H1 (cell line): Measurements from ENCODE around the gene MARK1. TPM values are rescaled to one million over a fixed set of nuclear protein-coding genes. Genes with fewer than 3 reads are reported as not detected.

Source experiments
- CTCF ChIA-PET: fragments of 300-600 bp; sonication (Branson Sonifier 250); formaldehyde crosslinking; loops from one replicate; lab custom pipeline; 2021; ENCODE audit not compliant: partially characterized antibody; lab: Charles Lee
- POLR2A ChIA-PET: fragments of 300-600 bp; sonication (Branson Sonifier 250); formaldehyde crosslinking; loops from one replicate; lab custom pipeline; 2021; ENCODE audit warnings: inconsistent platforms; ENCODE audit not compliant: partially characterized antibody; lab: Charles Lee
- DNase-seq, 2 experiments: peaks; one replicate each; pipeline versions ENCODE4 v3.0.0 to v3.0.0-alpha.2; 2010 to 2022; ENCODE audit warnings: low spot score in 2 of 2, low read depth in 1 of 2, mixed read lengths in 1 of 2
- FAIRE-seq: peaks from 2 replicates; lab custom pipeline; 2011; peaks lifted over from hg19 to GRCh38; lab: Jason Lieb, UNC
- H2AFZ ChIP-seq: 2 replicates; pipeline ENCODE4 v1.8.1; 2012; ENCODE audit warnings: low read length, inconsistent platforms
- H2AK5ac ChIP-seq: 2 replicates; pipeline ENCODE4 v1.6.1; 2013; ENCODE audit warnings: low read depth, low read length
- H2BK120ac ChIP-seq: replicated peaks from 2 replicates; pipeline ENCODE3; 2013; ENCODE audit warnings: low read depth, low read length, inconsistent platforms
- H2BK12ac ChIP-seq: 2 replicates; pipeline ENCODE4 v1.6.1; 2013; ENCODE audit warnings: low read depth, low read length
- H2BK15ac ChIP-seq: 2 replicates; pipeline ENCODE4 v1.6.1; 2013; ENCODE audit warnings: low read length
- H2BK20ac ChIP-seq: 2 replicates; pipeline ENCODE4 v1.6.1; 2013; ENCODE audit warnings: low read length
- H2BK5ac ChIP-seq: 2 replicates; pipeline ENCODE4 v1.6.1; 2013; ENCODE audit warnings: low read depth, low read length
- H3K14ac ChIP-seq: 2 replicates; pipeline ENCODE4 v1.6.1; 2013; ENCODE audit warnings: inconsistent platforms; ENCODE audit not compliant: insufficient read length
- H3K18ac ChIP-seq: 2 replicates; pipeline ENCODE4 v1.6.1; 2013; ENCODE audit warnings: low read length; ENCODE audit errors: extremely low read depth
- H3K23ac ChIP-seq: 2 replicates; pipeline ENCODE4 v1.6.1; 2013; ENCODE audit warnings: inconsistent platforms; ENCODE audit not compliant: insufficient read length
- H3K23me2 ChIP-seq: 2 replicates; pipeline ENCODE4 v1.6.1; 2013; ENCODE audit warnings: low read depth, low read length
- H3K27ac ChIP-seq: 2 replicates; pipeline ENCODE4 v1.6.1; 2011; ENCODE audit warnings: low read depth, low read length, inconsistent platforms
- H3K27me3 ChIP-seq, 4 experiments: replicated peaks in 1 of 4; 1 replicate in 1 of 4; 2 replicates in 3 of 4; pipeline versions ENCODE4 v1.6.1 to v1.8.1; 2011 to 2013; ENCODE audit warnings: low read length in 3 of 4, mild to moderate bottlenecking in 3 of 4, inconsistent platforms in 2 of 4, mixed read lengths in 2 of 4, moderate library complexity in 1 of 4; ENCODE audit not compliant: control insufficient read depth in 3 of 4, insufficient read depth in 3 of 4; ENCODE audit errors: extremely low read depth in 1 of 4
- H3K36me3 ChIP-seq, 4 experiments: 2 replicates each; pipeline versions ENCODE4 v1.6.1 to v1.8.1; 2011 to 2013; ENCODE audit warnings: mild to moderate bottlenecking in 4 of 4, low read length in 3 of 4, moderate library complexity in 2 of 4, control low read depth in 1 of 4, inconsistent platforms in 1 of 4; ENCODE audit not compliant: insufficient read depth in 4 of 4, control insufficient read depth in 2 of 4
- H3K4ac ChIP-seq: replicated peaks from 2 replicates; pipeline ENCODE3; 2013; ENCODE audit warnings: low read length, low read depth, mixed read lengths, inconsistent platforms; ENCODE audit not compliant: insufficient read length
- H3K4me1 ChIP-seq, 4 experiments: replicated peaks in 1 of 4; 1 replicate in 1 of 4; 2 replicates in 3 of 4; pipeline versions ENCODE4 v1.6.1 to v1.8.1; 2011 to 2013; ENCODE audit warnings: low read length in 3 of 4, inconsistent platforms in 2 of 4, mixed read lengths in 1 of 4; ENCODE audit not compliant: insufficient read depth in 4 of 4, control insufficient read depth in 3 of 4
- H3K4me2 ChIP-seq, 2 experiments: 2 replicates each; pipeline versions ENCODE4 v1.6.1 to v1.8.1; 2011 to 2013; ENCODE audit warnings: low read depth in 2 of 2, low read length in 2 of 2, control low read depth in 1 of 2, inconsistent platforms in 1 of 2, mild to moderate bottlenecking in 1 of 2; ENCODE audit not compliant: insufficient read depth in 1 of 2
- H3K4me3 ChIP-seq, 4 experiments: fragments of 200-600, 300-600 bp in 1 of 4; sonication (generic), shearing (Covaris generic), sonication (Bioruptor Twin) in 1 of 4; 2 replicates each; pipeline versions ENCODE4 v1.5.1 to v1.8.1; 2011 to 2016; ENCODE audit warnings: low read length in 4 of 4, low read depth in 3 of 4, control low read depth in 2 of 4, inconsistent platforms in 2 of 4, mild to moderate bottlenecking in 2 of 4, mixed read lengths in 1 of 4, moderate library complexity in 1 of 4; ENCODE audit not compliant: insufficient read depth in 2 of 4; ENCODE audit errors: extremely low read depth in 1 of 4
- H3K56ac ChIP-seq: replicated peaks from 2 replicates; pipeline ENCODE3; 2013; ENCODE audit warnings: low read depth, mild to moderate bottlenecking, mixed read lengths, low read length, inconsistent platforms; ENCODE audit not compliant: insufficient read length
- H3K79me1 ChIP-seq: 2 replicates; pipeline ENCODE4 v1.6.1; 2013; ENCODE audit warnings: low read depth, low read length, control low read depth
- H3K79me2 ChIP-seq, 2 experiments: 2 replicates each; pipeline versions ENCODE4 v1.6.1 to v1.8.1; 2012 to 2013; ENCODE audit warnings: low read length in 2 of 2, mild to moderate bottlenecking in 2 of 2, inconsistent platforms in 1 of 2; ENCODE audit not compliant: insufficient read depth in 2 of 2, control insufficient read depth in 1 of 2
- H3K9ac ChIP-seq, 4 experiments: replicated peaks in 1 of 4; 1 replicate in 1 of 4; 2 replicates in 3 of 4; pipeline versions ENCODE4 v1.6.1 to v1.8.1; 2011 to 2013; ENCODE audit warnings: low read depth in 3 of 4, low read length in 3 of 4, control low read depth in 2 of 4, mild to moderate bottlenecking in 2 of 4, moderate library complexity in 2 of 4, inconsistent platforms in 1 of 4; ENCODE audit errors: extremely low read depth in 1 of 4
- H3K9me3 ChIP-seq, 2 experiments: 2 replicates each; pipeline versions ENCODE4 v1.6.1 to v1.8.1; 2012 to 2013; ENCODE audit warnings: mild to moderate bottlenecking in 2 of 2, moderate library complexity in 2 of 2, control low read depth in 1 of 2, inconsistent platforms in 1 of 2, low read depth in 1 of 2, low read length in 1 of 2, mixed read lengths in 1 of 2; ENCODE audit not compliant: insufficient read depth in 2 of 2
- H4K20me1 ChIP-seq, 2 experiments: replicated peaks in 1 of 2; 2 replicates each; pipeline versions ENCODE3 to v1.8.1; 2011 to 2013; ENCODE audit warnings: inconsistent platforms in 2 of 2, low read length in 2 of 2, mild to moderate bottlenecking in 1 of 2; ENCODE audit not compliant: insufficient read depth in 2 of 2, control insufficient read depth in 1 of 2
- H4K5ac ChIP-seq: 2 replicates; pipeline ENCODE4 v1.6.1; 2013; ENCODE audit warnings: low read length, low read depth, mixed read lengths, inconsistent platforms; ENCODE audit not compliant: insufficient read length
- H4K8ac ChIP-seq: 2 replicates; pipeline ENCODE4 v1.8.0; 2013; ENCODE audit warnings: mild to moderate bottlenecking, moderate library complexity, low read length, inconsistent platforms; ENCODE audit not compliant: insufficient read depth; ENCODE audit errors: extremely low read depth
- H4K91ac ChIP-seq: replicated peaks from 2 replicates; pipeline ENCODE3; 2013; ENCODE audit warnings: low read length, mixed read lengths, inconsistent platforms; ENCODE audit not compliant: insufficient read length
- E2F6 ChIP-seq: IDR thresholded peaks from 2 replicates; pipeline ENCODE4 v1.6.1; 2012; ENCODE audit warnings: inconsistent platforms
- EGR1 ChIP-seq: IDR thresholded peaks from 2 replicates; pipeline ENCODE4 v1.6.1; 2011; ENCODE audit warnings: low read depth, low read length, borderline replicate concordance
- GTF2F1 ChIP-seq: IDR thresholded peaks from 2 replicates; pipeline ENCODE4 v1.6.1; 2012; ENCODE audit warnings: low read depth, low read length, improper control_type of control experiment, borderline replicate concordance
- POLR2AphosphoS5 ChIP-seq: IDR thresholded peaks from 2 replicates; pipeline ENCODE4 v1.6.1; 2011; ENCODE audit warnings: low read depth, low read length
- RAD21 ChIP-seq, 2 experiments: IDR thresholded peaks in 1 of 2; conservative IDR thresholded peaks in 1 of 2; 2 replicates each; pipeline ENCODE4 v1.6.1; 2011; ENCODE audit warnings: low read depth in 2 of 2, low read length in 2 of 2, improper control_type of control experiment in 1 of 2, inconsistent platforms in 1 of 2, mild to moderate bottlenecking in 1 of 2, moderate library complexity in 1 of 2
- RNF2 ChIP-seq: fragments of 200-900, 300-1000 bp; sonication (generic); IDR thresholded peaks from 2 replicates; pipeline ENCODE4 v1.7.1; 2016; ENCODE audit warnings: borderline replicate concordance, low read depth, mild to moderate bottlenecking, antibody characterized with exemption, low read length; ENCODE audit not compliant: poor library complexity, severe bottlenecking; ENCODE audit errors: missing control alignments
- SIX5 ChIP-seq: IDR thresholded peaks from 2 replicates; pipeline ENCODE4 v1.6.1; 2011; ENCODE audit warnings: mild to moderate bottlenecking, low read depth, low read length
- TBP ChIP-seq: IDR thresholded peaks from 2 replicates; pipeline ENCODE4 v1.6.1; 2011; ENCODE audit warnings: low read depth, low read length, improper control_type of control experiment
- YY1 ChIP-seq: IDR thresholded peaks from 2 replicates; pipeline ENCODE4 v1.6.1; 2011; ENCODE audit warnings: low read depth, mild to moderate bottlenecking, low read length
- WGBS, 2 experiments: shearing (Covaris generic) in 1 of 2; methylation state at CpG; one replicate each; pipeline versions ENCODE4 v1.1.6 to v1.1.7; 2013 to 2015; ENCODE audit warnings: low lambda C conversion rate in 2 of 2, mixed read lengths in 2 of 2, inconsistent platforms in 1 of 2, low coverage in 1 of 2, missing lambda C conversion rate in 1 of 2; ENCODE audit not compliant: insufficient replicate concordance in 2 of 2, insufficient coverage in 1 of 2, insufficient read length in 1 of 2; ENCODE audit errors: extremely low coverage in 1 of 2, missing lambda C conversion rate in 1 of 2; 5-methylcytosine and 5-hydroxymethylcytosine counted together
- polyA plus RNA-seq, 7 experiments: library from polyadenylated mRNA; depleted of rRNA in 3 of 7; stranded (reverse) in 5 of 7; unstranded in 2 of 7; fragments of >200 nt in 5 of 7; fragments of 200-250 nt in 2 of 7; gene quantifications; 1 replicate in 5 of 7; 2 replicates in 1 of 7; 4 replicates in 1 of 7; pipeline versions ENCODE4 v1.2.1 to v1.2.3, GENCODE V29; 2011 to 2013; ENCODE audit warnings: missing spikeins in 2 of 7, mixed read lengths in 2 of 7
- total RNA-seq: library from RNA; stranded (reverse); fragmentation: NEBNext Ultra II Directional; extraction: Animal tissue kit (Norgen Biotek cat#: 25700); gene quantifications from 2 replicates; pipeline ENCODE4 v1.2.1, GENCODE V29; 2021

Gene MARK1
- total and polyA plus RNA-seq, 2 of the 8 experiments (the other 6 are each of a cell fraction or from before 2014, with no cell fraction given) = 5.5 to 20.5 TPM

- POLR2A ChIA-PET = no interaction called here
- H4K8ac ChIP-seq = no peak overlapping the region
Observed at GRCh38 chr1:220575718-220576497, 48.0 kb downstream of the MARK1 start.

More at GRCh38 chr1:220575718-220576497, 48.0 kb downstream of the MARK1 start:
- no peak for TF ChIP-seq GTF2F1
- no peak for TF ChIP-seq YY1
- no peak for TF ChIP-seq RAD21 (IDR thresholded peaks at IDR 0.05 in 1 of 2, conservative IDR thresholded peaks at IDR 0.05 in 1 of 2; ENCODE audit: low read depth in 2 of 2, low read length in 2 of 2)
- TF ChIP-seq RNF2 = no peak
- no peak for TF ChIP-seq SIX5
- TF ChIP-seq TBP = no peak
- TF ChIP-seq E2F6 = no peak
- no peak for TF ChIP-seq EGR1
- no peak for TF ChIP-seq POLR2AphosphoS5
- Histone ChIP-seq H3K56ac (no peak overlapping the region), H3K18ac (no peak overlapping the region), H3K4me1 (no peaks in the 10 kb centered on the region), H2AK5ac (no peak overlapping the region), H2BK12ac (no peak overlapping the region), H3K23me2 (no peaks in the 10 kb centered on the region), H3K79me1 (no peaks in the 10 kb centered on the region; the same call in 1 of the 2 replicates), H3K14ac (no peak overlapping the region), H2BK5ac (no peak overlapping the region), H2BK15ac (no peak overlapping the region), H3K27me3 (no peaks in the 10 kb centered on the region), H3K79me2 (peaks cover 0 to 55% of the 10 kb centered on the region in 2 experiments; a peak in 3 of 4 replicates), H4K20me1 (peaks cover 0 to 2% of the 10 kb centered on the region in 2 experiments), H3K23ac (no peak overlapping the region), H4K5ac (no peak overlapping the region), H2BK120ac (no peak overlapping the region), H3K4ac (no peak overlapping the region), H3K9me3 (peaks cover 10% of the 10 kb centered on the region in 2 experiments), H2AFZ (no peak overlapping the region), H3K9ac (no peak overlapping the region), H3K4me2 (no peak overlapping the region), H4K91ac (no peak overlapping the region), H2BK20ac (no peak overlapping the region), H3K36me3 (peaks cover 0 to 6% (median 0%) of the 10 kb centered on the region in 4 experiments; a peak in 3 of 8 replicates), H3K27ac (no peak overlapping the region), H3K4me3 (no peak overlapping the region)
- DNase-seq (no peak), FAIRE-seq (no peak)
- CTCF ChIA-PET = interaction anchor here (1.1 to 1.5 kb wide), 2 partner anchors 51 to 113 kb away, joined by 4 read pairs; no protein-coding TSS in a partner anchor
- 87% methylated on average over 6 of the region's 6 CpGs; no CpG with 5 or more reads in 1 of the 2 experiments for WGBS, 2 experiments
